Neural progenitor cell (in vitro differentiated cells): ENCODE measurements around the gene ADGRD2.

Experiments used
- EZH2 ChIP-seq: fragments of 200-600 bp; sonication (generic); IDR thresholded peaks from 2 replicates; pipeline ENCODE4 v1.6.1; 2017; ENCODE audit warnings: antibody characterized with exemption, mild to moderate bottlenecking, moderate library complexity
- EZH2phosphoT487 ChIP-seq: fragments of 200-600 bp; sonication (generic); IDR thresholded peaks from 2 replicates; pipeline ENCODE4 v1.6.1; 2017; ENCODE audit warnings: antibody characterized with exemption
- TF ChIP-seq, protein P1 (sequence below): fragments of 200-600 bp; sonication (generic); IDR thresholded peaks from 2 replicates; pipeline ENCODE4 v1.5.1; 2017; ENCODE audit warnings: antibody characterized with exemption, mild to moderate bottlenecking

DNA sequence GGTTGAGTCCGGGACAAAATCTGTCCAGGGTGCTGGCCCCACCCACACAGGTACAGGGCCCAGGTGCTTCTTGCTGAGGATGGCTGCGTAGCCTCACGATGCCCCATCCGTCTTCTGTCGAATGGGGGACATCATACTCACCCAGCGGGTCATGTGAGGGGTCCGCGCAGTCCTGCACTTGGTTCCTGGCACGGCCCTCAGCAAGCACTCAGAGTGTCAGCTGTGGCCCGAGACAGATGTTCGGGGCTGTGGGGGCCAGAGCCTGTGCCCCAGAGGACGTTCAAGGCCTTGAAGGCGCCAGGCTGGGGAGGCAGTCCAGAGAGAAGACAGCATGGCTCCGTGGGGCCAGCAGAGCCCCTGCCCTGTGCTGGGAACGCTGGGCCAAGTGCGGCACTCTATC, 29.1 kb downstream of the ADGRD2 start:
- TF ChIP-seq, protein P1, sequence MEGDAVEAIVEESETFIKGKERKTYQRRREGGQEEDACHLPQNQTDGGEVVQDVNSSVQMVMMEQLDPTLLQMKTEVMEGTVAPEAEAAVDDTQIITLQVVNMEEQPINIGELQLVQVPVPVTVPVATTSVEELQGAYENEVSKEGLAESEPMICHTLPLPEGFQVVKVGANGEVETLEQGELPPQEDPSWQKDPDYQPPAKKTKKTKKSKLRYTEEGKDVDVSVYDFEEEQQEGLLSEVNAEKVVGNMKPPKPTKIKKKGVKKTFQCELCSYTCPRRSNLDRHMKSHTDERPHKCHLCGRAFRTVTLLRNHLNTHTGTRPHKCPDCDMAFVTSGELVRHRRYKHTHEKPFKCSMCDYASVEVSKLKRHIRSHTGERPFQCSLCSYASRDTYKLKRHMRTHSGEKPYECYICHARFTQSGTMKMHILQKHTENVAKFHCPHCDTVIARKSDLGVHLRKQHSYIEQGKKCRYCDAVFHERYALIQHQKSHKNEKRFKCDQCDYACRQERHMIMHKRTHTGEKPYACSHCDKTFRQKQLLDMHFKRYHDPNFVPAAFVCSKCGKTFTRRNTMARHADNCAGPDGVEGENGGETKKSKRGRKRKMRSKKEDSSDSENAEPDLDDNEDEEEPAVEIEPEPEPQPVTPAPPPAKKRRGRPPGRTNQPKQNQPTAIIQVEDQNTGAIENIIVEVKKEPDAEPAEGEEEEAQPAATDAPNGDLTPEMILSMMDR = no peak
- TF ChIP-seq EZH2phosphoT487 (no peak), EZH2 (no peak)
